Endodermal cell (in vitro differentiated cells): ENCODE measurements around the gene CAPZA2. TPM values are rescaled to one million over a fixed set of nuclear protein-coding genes. Genes with fewer than 3 reads are reported as not detected.

Source experiments
- DNase-seq: peaks from one replicate; pipeline ENCODE4 v3.0.0-alpha.2; 2017
- H3K27ac ChIP-seq: 2 replicates; pipeline ENCODE4 v1.5.1; 2013; ENCODE audit warnings: mild to moderate bottlenecking, low read depth, low read length, moderate library complexity
- H3K27me3 ChIP-seq: 2 replicates; pipeline ENCODE4 v1.6.1; 2013; ENCODE audit warnings: mild to moderate bottlenecking, low read length, moderate library complexity; ENCODE audit not compliant: insufficient read depth, control insufficient read depth, poor library complexity, severe bottlenecking
- H3K36me3 ChIP-seq: 2 replicates; pipeline ENCODE4 v1.7.0; 2013; ENCODE audit warnings: mild to moderate bottlenecking, low read length, moderate library complexity; ENCODE audit not compliant: control insufficient read depth, insufficient read depth
- H3K4me1 ChIP-seq: one replicate; pipeline ENCODE4 v1.7.0; 2013; ENCODE audit warnings: low read length; ENCODE audit not compliant: control insufficient read depth, insufficient read depth
- H3K4me3 ChIP-seq: 2 replicates; pipeline ENCODE4 v1.5.1; 2013; ENCODE audit warnings: mild to moderate bottlenecking, low read length, moderate library complexity
- H3K9ac ChIP-seq: 2 replicates; pipeline ENCODE4 v1.6.1; 2013; ENCODE audit warnings: mild to moderate bottlenecking, low read length, moderate library complexity; ENCODE audit not compliant: poor library complexity, severe bottlenecking; ENCODE audit errors: extremely low read depth
- H3K9me3 ChIP-seq: 2 replicates; pipeline ENCODE4 v1.6.1; 2013; ENCODE audit warnings: mild to moderate bottlenecking, low read length, moderate library complexity; ENCODE audit not compliant: control insufficient read depth
- H3K27ac Mint-ChIP-seq: 2 replicates; pipeline ENCODE4 v1.8.0; 2020; ENCODE audit warnings: mixed read lengths
- H3K27me3 Mint-ChIP-seq: 2 replicates; pipeline ENCODE4 v1.8.0; 2021; ENCODE audit warnings: mild to moderate bottlenecking, mixed read lengths; ENCODE audit not compliant: insufficient read depth
- H3K36me3 Mint-ChIP-seq: 2 replicates; pipeline ENCODE4 v1.8.0; 2020; ENCODE audit warnings: low read depth, mixed read lengths
- H3K4me1 Mint-ChIP-seq: 2 replicates; pipeline ENCODE4 v1.8.0; 2020; ENCODE audit warnings: mixed read lengths
- H3K4me3 Mint-ChIP-seq: 2 replicates; pipeline ENCODE4 v1.8.0; 2020; ENCODE audit warnings: mild to moderate bottlenecking, moderate library complexity, mixed read lengths
- H3K9me3 Mint-ChIP-seq: 2 replicates; pipeline ENCODE4 v1.8.0; 2020; ENCODE audit warnings: mild to moderate bottlenecking, mixed read lengths
- CTCF ChIP-seq: fragments of 200-600 bp; sonication (generic); conservative IDR thresholded peaks from 2 replicates; pipeline ENCODE4 v1.5.0; 2021; ENCODE audit warnings: antibody characterized with exemption, mild to moderate bottlenecking
- WGBS, 2 experiments: methylation state at CpG; one replicate each; pipeline versions ENCODE4 v1.1.5 to v1.1.7; 2013; ENCODE audit warnings: missing lambda C conversion rate in 2 of 2, mixed read lengths in 1 of 2; ENCODE audit not compliant: insufficient coverage in 1 of 2, insufficient read length in 1 of 2; 5-methylcytosine and 5-hydroxymethylcytosine counted together
- total RNA-seq, 2 donors: library from RNA; stranded (reverse); fragmentation: NEBNext Ultra II Directional in 1 of 2; extraction: Animal tissue kit (Norgen Biotek cat#: 25700) in 1 of 2; gene quantifications; 2 replicates in 1 of 2; 3 replicates in 1 of 2; pipeline ENCODE4 v1.2.1, GENCODE V29; 2021

CAPZA2 gene
- total RNA-seq, 2 donors from 2014 or later, result 127 to 133 TPM

GRCh38 chr7:116884691-116885090 is 22.3 kb downstream of the CAPZA2 start:
- DNase-seq, result no peak
- WGBS, 2 experiments, result no CpG with 5 or more reads among the region's 3 CpGs
- Histone ChIP-seq H3K4me1 (no peaks in the 10 kb centered on the region), H3K36me3 (peaks cover 28% of the 10 kb centered on the region), H3K27ac (no peak overlapping the region), H3K27me3 (no peaks in the 10 kb centered on the region), H3K4me3 (no peak overlapping the region), H3K9me3 (no peaks in the 10 kb centered on the region), H3K9ac (no peak overlapping the region)
- peaks cover 13% of the 10 kb centered on the region for H3K4me1 Mint-ChIP-seq
- H3K27me3 Mint-ChIP-seq, result no peaks in the 10 kb centered on the region
- no peak overlapping the region for H3K4me3 Mint-ChIP-seq
- TF ChIP-seq CTCF, result no peak
- H3K36me3 Mint-ChIP-seq, result peaks cover 18% of the 10 kb centered on the region
- no peak overlapping the region for H3K27ac Mint-ChIP-seq
- H3K9me3 Mint-ChIP-seq, result no peaks in the 10 kb centered on the region

GRCh38 chr7:116885724-116886123 is 23.3 kb downstream of the CAPZA2 start:
- no peak for DNase-seq
- Histone ChIP-seq H3K9ac (no peak overlapping the region), H3K4me3 (peak overlapping the region; percentile 23), H3K36me3 (peaks cover 31% of the 10 kb centered on the region), H3K9me3 (no peaks in the 10 kb centered on the region), H3K27me3 (no peaks in the 10 kb centered on the region), H3K4me1 (no peaks in the 10 kb centered on the region), H3K27ac (no peak overlapping the region)
- Mint-ChIP-seq H3K36me3 (peaks cover 22% of the 10 kb centered on the region), H3K27me3 (no peaks in the 10 kb centered on the region), H3K9me3 (no peaks in the 10 kb centered on the region), H3K27ac (peak overlapping the region; percentile 14), H3K4me3 (no peak overlapping the region), H3K4me1 (peaks cover 13% of the 10 kb centered on the region)
- no peak for TF ChIP-seq CTCF
- WGBS, 2 experiments, result 90% methylated on average over 2 of the region's 2 CpGs; no CpG with 5 or more reads in 1 of the 2 experiments

GRCh38 chr7:116886543-116887156 is 24.3 kb downstream of the CAPZA2 start:
- Histone ChIP-seq H3K9me3 (no peaks in the 10 kb centered on the region), H3K9ac (no peak overlapping the region), H3K4me1 (no peaks in the 10 kb centered on the region), H3K36me3 (peaks cover 31% of the 10 kb centered on the region), H3K27ac (no peak overlapping the region), H3K4me3 (no peak overlapping the region), H3K27me3 (no peaks in the 10 kb centered on the region)
- Mint-ChIP-seq H3K4me3 (no peak overlapping the region), H3K27me3 (no peaks in the 10 kb centered on the region), H3K27ac (no peak overlapping the region), H3K4me1 (peaks cover 13% of the 10 kb centered on the region), H3K9me3 (no peaks in the 10 kb centered on the region), H3K36me3 (peaks cover 28% of the 10 kb centered on the region)
- DNase-seq, result no peak
- TF ChIP-seq CTCF, result no peak
